GM19324 (cell line): ENCODE data around the gene HSD17B2.
"Not testable (repeated sequence)": the region's sequence is repeated elsewhere in the genome, so short reads cannot be mapped to it uniquely, and the experiment has no call there.

Experiments used
- ATAC-seq: cut with Tn5 transposase; IDR thresholded peaks from one replicate; pipeline ENCODE4 v1.9.1; 2021; ENCODE audit warnings: mild to moderate bottlenecking, moderate library complexity; ENCODE audit not compliant: unreplicated experiment, low FRiP score

The HSD17B2 gene

DNA sequence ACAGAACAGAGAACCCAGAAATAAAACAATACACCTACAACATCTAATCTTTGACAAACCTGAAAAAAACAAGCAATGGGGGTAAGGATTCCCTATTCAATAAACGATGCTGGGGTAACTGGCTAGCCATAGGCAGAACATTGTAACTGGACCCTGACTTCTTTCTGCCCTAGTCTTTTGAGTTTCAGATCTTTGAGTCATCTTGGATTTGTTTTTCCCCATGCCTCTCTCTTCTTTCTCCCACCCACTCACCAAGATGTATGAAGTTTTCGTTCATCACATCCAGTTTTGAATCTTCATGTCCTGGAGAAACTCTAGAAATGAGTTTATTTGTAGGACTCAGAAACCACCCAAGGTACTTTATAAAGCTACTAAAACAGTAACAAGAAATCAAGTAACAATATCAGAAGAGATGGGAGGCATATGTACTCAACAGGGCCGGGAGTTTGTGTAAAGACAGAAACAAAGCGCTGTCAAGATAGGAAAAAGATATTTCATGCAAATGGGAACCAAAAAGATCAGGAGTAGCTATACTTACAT, 39.0 kb downstream of the HSD17B2 start:
- no peak for ATAC-seq

DNA sequence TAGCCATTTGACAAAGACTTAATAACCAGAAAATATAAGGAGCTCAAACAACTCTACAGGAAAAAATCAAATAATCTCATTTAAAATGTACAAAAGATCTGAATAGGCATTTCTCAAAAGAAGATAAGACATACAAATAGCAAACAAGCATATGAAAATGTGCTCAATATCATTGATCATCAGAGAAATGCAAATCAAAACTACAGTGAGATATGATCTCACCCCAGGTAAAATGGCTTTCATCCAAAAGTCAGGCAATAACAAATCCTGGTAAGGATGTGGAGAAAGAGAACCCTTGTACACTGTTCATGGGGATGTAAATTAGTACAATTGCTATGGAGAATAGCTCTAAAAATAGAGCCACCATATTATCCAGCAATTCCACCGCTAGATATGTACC, 43.1 kb downstream of the HSD17B2 start:
- ATAC-seq: no peak

- ATAC-seq: no peak
Observed at GRCh38 chr16:82079892-82080291, 44.8 kb downstream of the HSD17B2 start.

GRCh38 chr16:82081264-82081663, 46.2 kb downstream of the HSD17B2 start:
- no peak for ATAC-seq

DNA sequence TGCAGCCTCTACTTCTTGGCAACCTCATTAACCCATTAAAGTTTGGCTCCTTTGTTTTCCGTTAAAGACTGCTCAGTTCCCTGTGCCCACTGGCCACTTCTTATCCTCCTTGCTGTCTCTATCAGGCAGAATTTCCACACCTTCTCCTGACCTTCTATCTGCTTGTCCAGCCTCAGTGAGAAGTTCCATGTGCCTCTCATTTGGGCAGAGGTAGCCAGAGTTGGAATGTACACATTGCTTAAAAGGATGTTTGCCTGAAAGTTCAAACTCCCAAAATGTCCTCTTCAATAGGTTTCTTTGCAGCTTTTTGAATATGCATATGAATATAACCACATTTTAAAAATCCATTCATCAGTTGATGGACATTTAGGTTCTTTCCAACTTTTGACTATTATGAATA, 47.0 kb downstream of the HSD17B2 start:
- ATAC-seq: no peak

DNA sequence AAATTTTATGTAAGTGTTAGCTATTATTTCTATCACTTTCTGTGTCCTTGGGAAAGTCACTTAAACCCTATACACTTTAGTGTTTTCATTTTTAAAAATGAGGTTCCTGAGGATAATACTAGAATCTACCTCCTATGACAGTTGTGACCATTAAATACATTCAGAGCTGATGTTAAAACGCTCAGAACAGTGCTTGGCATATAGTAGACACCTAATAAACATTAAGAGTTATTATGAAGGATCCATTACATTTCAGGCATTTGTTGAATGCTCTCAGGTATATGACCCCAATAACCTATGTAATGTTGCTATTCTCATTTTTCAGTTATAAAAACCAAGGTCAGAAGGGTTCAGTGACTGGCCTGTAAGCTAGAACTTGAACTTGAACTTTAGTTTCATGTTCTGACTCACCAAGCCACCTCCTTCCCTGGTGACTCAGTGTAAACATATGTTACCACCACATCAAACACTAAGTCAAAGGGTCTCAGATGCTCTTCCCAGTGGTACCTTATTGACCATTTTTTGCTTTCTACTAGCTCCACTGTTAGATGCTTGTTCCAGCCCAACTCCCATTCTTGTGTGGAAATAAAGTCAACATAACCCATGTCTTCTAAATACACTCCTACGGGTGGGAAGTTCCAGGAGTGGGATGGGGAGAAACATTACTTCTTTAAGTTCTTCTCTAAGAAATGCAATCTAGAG, 47.6 kb downstream of the HSD17B2 start:
- ATAC-seq: no peak

DNA sequence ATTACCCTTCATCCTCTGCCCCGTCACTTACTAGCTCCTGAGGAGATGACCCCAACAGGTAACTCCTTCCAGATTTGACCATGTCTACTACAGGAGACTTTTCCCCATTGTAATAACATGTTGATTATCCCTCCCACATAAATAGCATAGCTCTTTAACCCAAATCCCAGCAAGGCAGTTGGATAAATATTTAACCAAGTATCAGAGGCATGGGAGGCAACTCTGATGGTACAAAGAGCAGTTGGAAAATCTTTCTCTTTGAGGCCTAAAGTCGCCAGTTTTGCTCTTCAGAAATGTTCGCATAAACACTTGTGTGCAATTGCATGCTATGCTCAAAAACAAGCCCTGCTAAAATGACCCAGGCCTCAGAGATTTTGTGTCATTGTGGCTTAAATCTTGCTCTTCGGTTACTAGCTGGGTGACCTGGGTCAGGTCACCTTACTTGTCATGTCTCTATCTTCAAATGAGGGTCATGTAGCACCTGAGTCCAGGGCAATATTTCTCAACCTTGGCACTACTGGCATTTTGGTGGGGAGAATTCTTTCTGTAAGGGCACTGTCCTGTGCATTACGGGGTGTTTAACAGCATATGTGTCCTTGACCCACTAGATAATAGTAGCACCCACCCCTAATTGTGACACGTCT, 48.8 kb downstream of the HSD17B2 start:
- ATAC-seq: no peak

- ATAC-seq: no peak
Observed at GRCh38 chr16:82085011-82085779, 50.1 kb downstream of the HSD17B2 start.

DNA sequence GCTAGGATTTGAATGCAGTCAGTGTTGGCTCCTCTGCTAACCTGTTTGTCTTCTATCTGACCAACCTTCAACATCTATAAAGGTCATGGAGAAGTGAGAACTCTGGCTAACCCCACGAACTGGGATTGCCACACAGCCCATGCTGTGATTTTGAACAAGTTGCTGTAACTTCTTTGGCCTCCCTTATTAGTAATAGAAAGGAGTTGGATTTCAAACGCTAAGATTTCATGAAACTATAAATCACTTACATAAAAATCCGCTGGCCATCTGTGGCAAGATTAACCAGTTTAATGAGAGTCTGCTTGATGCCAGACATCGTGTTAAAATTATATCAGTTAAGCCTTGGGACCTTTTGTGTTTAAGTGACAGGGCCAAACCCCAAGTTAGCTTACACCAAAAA, 53.4 kb downstream of the HSD17B2 start:
- no peak for ATAC-seq

- no peak for ATAC-seq
Observed at GRCh38 chr16:82091241-82091640, 56.2 kb downstream of the HSD17B2 start.

GRCh38 chr16:82092711-82093110, 57.7 kb downstream of the HSD17B2 start:
- ATAC-seq: no peak

DNA sequence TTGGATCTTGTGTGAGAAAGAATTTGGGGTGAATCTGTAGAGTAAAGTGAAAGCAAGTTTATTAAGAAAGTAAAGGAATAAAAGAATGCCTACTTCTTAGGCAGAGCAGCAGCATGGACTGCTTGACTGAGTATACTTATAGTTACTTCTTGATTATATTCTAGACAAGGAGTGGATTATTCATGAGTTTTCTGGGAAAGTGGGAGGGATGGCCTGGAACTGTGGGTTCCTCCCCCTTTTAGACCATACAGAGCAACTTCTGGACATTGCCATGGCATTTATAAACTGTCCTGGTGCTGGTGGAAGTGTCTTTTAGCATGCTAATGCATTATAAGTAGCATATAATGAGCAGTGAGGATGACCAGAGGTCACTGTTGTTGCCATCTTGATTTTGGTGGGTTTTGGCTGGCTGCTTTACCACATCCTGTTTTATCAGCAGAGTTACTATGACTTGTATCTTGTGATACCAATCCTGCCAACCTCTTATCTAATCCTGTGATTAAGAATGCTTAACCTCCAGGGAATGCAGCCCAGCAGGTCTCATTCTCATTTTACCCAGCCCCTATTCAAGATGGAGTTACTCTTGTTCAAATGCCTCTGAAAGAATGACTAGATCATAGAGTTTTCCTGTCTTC, 58.7 kb downstream of the HSD17B2 start:
- no peak for ATAC-seq

DNA sequence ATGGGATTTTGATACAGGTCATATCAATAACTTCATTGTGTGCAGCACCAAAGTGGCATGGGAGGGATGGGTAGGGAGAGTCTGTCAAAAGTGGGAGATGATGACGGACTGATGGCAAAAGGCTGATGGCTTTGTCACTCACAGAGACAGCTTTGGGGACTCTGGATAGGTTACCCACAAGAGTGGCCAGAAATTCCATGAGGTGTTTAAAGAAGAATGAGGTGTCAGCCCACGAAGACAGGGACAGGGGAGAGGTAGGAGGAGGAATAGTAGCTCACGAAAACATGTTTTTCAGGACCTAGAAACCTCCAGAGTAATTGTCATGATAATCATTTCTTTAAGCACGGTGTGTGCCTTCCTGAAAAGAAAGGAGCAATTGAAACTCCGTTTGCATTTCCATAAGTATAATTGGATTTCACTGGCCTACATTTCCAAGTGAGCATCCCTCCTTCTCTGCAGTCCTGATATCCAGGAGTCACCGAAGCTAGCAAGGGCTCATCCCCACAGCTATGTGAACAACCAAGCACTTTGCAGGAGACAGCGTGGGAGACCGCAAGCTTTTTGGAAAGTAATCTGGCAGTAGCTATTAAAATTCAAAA, 60.0 kb downstream of the HSD17B2 start:
- ATAC-seq: no peak

- ATAC-seq: no peak
Observed at GRCh38 chr16:82096641-82097040, 61.6 kb downstream of the HSD17B2 start.

GRCh38 chr16:82105107-82105506, 70.1 kb downstream of the HSD17B2 start:
- ATAC-seq: no peak

GRCh38 chr16:82108100-82108499, 73.0 kb downstream of the HSD17B2 start:
- ATAC-seq: no peak

DNA sequence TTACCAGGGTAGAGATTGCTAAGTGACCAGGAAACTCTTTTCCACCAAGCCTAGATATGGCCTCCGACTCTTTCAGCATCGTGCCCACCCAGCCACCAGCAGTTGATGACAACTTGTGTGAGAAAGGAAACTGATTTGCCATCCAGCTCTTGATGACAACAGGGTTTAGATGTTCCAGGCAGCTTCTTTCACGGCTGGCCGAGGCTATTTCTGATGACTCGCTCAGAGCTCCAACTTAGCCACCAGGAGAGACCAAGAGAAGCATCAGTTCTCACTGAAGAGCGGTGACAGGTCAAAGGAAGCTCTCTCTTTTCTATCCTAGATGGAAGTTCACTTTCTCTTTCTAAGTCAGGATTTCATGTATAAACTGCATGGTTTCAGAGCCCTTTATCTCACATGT, 73.7 kb downstream of the HSD17B2 start:
- no peak for ATAC-seq

DNA sequence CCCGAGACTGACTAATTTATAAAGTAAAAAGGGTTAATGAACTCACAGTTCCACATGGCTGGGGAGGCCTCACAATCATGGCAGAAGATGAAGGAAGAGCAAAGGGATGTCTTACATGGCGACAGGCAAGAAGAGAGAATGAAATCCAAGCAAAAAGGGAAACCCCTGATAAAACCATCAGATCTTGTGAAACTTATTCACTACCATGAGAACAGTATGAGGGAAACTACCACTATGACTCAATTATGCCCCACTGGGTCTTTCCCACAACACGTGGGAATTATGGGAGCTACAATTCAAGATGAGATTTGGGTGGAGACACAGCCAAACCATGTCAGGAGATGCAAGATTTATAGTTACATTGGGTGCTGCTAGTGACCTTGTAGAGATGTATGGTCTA, 74.2 kb downstream of the HSD17B2 start:
- not testable (repeated sequence) for ATAC-seq

DNA sequence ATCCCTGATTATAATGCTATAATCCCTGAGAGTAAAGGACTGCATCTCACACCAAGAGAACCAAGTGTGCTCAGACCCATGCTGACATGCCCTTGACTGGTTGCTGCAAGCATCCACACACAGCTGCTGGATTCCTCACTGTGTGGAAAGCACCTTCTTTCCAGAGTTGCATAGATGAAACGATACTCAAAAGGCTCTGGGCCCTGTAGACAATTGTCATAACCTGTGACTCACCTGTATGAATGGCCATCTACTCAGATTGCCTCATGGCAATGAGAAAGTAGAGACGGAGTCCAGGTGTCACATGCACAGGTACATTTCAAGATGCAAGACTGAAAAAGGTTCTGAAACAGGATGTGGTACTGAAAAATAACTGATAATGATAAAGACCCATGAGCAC, 76.9 kb downstream of the HSD17B2 start:
- no peak for ATAC-seq

DNA sequence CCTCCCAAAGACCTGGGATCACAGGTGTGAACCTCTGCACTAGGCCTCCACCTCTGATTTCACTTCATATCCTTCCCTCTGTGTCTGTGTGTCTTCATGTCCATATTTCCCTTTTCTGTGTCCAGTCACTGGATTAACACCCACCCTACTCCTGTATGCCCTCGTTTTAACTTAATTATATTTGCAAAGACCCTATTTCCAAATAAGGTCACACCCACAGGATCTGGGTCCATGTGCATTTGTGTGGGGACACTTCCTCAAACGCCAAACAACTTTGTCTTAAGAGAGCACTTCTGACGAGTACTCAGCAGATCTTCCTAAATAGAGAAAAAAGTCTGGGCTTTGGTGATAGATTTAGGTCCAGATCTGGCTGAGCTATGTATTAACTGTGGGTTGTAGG, 78.7 kb downstream of the HSD17B2 start:
- no peak for ATAC-seq

- no peak for ATAC-seq
Observed at GRCh38 chr16:82116535-82116934, 81.5 kb downstream of the HSD17B2 start.
